MG63 (cell line): ENCODE measurements around the gene SMIM14. TPM values are rescaled to one million over a fixed set of nuclear protein-coding genes. Genes with fewer than 3 reads are reported as not detected.
"Not testable (repeated sequence)": the region's sequence is repeated elsewhere in the genome, so short reads cannot be mapped to it uniquely, and the experiment has no call there.

Source experiments
- DNase-seq: peaks from one replicate; pipeline ENCODE4 v3.0.0-alpha.2; 2020
- H3K27me3 ChIP-seq: fragments of 250-450 bp; sonication (Bioruptor Pico); 2 replicates; pipeline ENCODE4 v1.5.1; 2020; ENCODE audit warnings: mild to moderate bottlenecking, moderate library complexity
- H3K36me3 ChIP-seq: fragments of 250-450 bp; sonication (Bioruptor Pico); 2 replicates; pipeline ENCODE4 v1.5.1; 2020; ENCODE audit warnings: mild to moderate bottlenecking, moderate library complexity
- H3K4me3 ChIP-seq: fragments of 250-450 bp; sonication (Bioruptor Pico); 2 replicates; pipeline ENCODE4 v1.5.1; 2020; ENCODE audit warnings: mild to moderate bottlenecking, moderate library complexity
- H3K9me3 ChIP-seq: fragments of 250-450 bp; sonication (Bioruptor Pico); 2 replicates; pipeline ENCODE4 v1.5.1; 2020; ENCODE audit warnings: mild to moderate bottlenecking, moderate library complexity
- total RNA-seq: library from RNA; depleted of rRNA; stranded (reverse); fragments of >200 nt; shearing (Covaris generic); gene quantifications from 2 replicates; pipeline ENCODE4 v1.2.3, GENCODE V29; 2014; ENCODE audit warnings: low replicate concordance

SMIM14 gene
- total RNA-seq, 1 experiment from 2014 or later: 19.5 TPM

- no peaks in the 10 kb centered on the region for H3K9me3 ChIP-seq
- H3K36me3 ChIP-seq: no peaks in the 10 kb centered on the region
- no peaks in the 10 kb centered on the region for H3K27me3 ChIP-seq
- DNase-seq: no peak
- no peak overlapping the region for H3K4me3 ChIP-seq
Measured at GRCh38 chr4:39568805-39569204, 69.9 kb downstream of the SMIM14 start.

DNA sequence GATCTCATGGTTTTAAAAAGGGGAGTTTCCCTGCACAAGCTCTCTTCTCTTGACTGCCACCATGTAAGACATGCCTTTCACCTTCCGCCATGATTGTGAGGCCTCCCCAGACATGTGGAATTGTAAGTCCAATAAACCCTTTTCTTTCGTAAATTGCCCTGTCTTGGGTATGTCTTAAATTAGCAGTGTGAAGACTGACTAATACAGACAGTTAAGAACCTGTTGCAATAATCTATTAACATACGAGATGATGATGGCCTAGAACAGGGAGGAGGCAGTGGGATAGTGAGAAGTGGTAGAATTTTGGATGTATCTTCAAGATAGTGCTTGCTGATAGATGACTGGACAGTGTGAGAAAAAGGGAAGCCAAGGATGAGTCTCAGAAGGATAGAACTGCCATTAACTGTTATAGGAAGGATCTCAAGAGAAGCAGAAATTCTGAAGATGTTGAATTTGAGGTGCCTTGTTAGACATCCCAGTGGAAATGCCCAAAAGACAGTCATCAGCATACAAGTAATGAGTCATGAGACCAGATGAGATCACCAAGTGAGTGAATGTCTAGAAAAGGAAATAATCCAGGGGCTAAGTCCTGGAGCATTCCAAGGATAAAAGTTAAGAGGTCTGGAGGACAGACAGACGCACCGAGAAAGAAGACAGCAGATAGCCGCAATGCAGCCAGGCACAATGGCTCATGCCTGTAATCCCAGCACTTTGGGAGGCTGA, 72.6 kb downstream of the SMIM14 start:
- Histone ChIP-seq H3K36me3 (no peaks in the 10 kb centered on the region), H3K27me3 (no peaks in the 10 kb centered on the region), H3K4me3 (no peak overlapping the region), H3K9me3 (no peaks in the 10 kb centered on the region)
- DNase-seq: no peak

- H3K4me3 ChIP-seq: no peak overlapping the region
- no peaks in the 10 kb centered on the region for H3K27me3 ChIP-seq
- DNase-seq: no peak
- no peaks in the 10 kb centered on the region for H3K36me3 ChIP-seq
- no peaks in the 10 kb centered on the region for H3K9me3 ChIP-seq
Measured at GRCh38 chr4:39563346-39563847, 75.3 kb downstream of the SMIM14 start.

DNA sequence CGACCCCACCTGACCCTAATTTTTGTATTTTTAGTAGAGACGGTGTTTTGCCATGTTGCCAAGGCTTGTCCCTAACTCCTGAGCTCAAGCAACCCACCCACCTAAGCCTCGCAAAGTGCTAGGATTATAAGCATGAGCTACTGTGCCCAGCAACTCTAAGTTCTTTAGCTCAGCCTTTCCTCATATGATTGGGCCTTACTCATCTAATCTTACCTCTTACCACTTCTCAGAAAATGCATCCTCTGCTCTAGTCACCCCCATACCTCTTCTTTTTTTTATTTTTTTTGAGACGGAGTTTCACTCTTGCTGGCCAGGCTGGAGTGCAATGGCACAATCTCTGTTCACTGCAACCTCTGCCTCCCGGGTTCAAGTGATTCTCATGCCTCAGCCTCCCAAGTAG, 75.9 kb downstream of the SMIM14 start:
- Histone ChIP-seq H3K9me3 (no peaks in the 10 kb centered on the region), H3K36me3 (no peaks in the 10 kb centered on the region), H3K27me3 (no peaks in the 10 kb centered on the region), H3K4me3 (no peak overlapping the region)
- no peak for DNase-seq

GRCh38 chr4:39559626-39560025, 79.0 kb downstream of the SMIM14 start:
- H3K4me3 ChIP-seq: no peak overlapping the region
- H3K36me3 ChIP-seq: no peaks in the 10 kb centered on the region
- no peaks in the 10 kb centered on the region for H3K27me3 ChIP-seq
- no peaks in the 10 kb centered on the region for H3K9me3 ChIP-seq
- DNase-seq: peak; percentile 35

DNA sequence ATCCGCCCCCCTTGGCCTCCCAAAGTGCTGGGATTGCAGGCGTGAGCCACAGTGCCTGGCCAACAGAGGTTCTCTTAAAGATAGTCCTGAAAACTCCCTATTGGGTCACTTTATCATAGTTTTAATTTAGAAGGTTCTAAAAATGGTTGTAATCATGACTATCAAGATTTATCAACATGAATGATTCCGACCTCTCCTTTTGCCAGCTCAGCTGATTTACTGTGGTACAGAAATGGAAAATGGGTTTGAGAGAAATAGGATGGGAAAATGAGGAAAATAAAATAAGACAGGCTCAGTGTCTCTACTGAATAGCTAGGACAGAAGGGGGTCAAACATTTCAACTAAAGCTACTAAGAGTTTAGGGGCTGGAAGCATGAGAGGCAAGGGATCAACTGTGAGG, 83.2 kb downstream of the SMIM14 start:
- no peaks in the 10 kb centered on the region for H3K9me3 ChIP-seq
- DNase-seq: no peak
- H3K36me3 ChIP-seq: no peaks in the 10 kb centered on the region
- no peak overlapping the region for H3K4me3 ChIP-seq
- H3K27me3 ChIP-seq: no peaks in the 10 kb centered on the region

- no peaks in the 10 kb centered on the region for H3K9me3 ChIP-seq
- no peaks in the 10 kb centered on the region for H3K27me3 ChIP-seq
- DNase-seq: no peak
- H3K4me3 ChIP-seq: no peak overlapping the region
- H3K36me3 ChIP-seq: no peaks in the 10 kb centered on the region
Measured at GRCh38 chr4:39548425-39549067, 90.1 kb downstream of the SMIM14 start.

GRCh38 chr4:39544580-39545315, 93.9 kb downstream of the SMIM14 start:
- Histone ChIP-seq H3K36me3 (no peaks in the 10 kb centered on the region), H3K27me3 (no peaks in the 10 kb centered on the region), H3K4me3 (no peak overlapping the region), H3K9me3 (no peaks in the 10 kb centered on the region)
- no peak for DNase-seq

DNA sequence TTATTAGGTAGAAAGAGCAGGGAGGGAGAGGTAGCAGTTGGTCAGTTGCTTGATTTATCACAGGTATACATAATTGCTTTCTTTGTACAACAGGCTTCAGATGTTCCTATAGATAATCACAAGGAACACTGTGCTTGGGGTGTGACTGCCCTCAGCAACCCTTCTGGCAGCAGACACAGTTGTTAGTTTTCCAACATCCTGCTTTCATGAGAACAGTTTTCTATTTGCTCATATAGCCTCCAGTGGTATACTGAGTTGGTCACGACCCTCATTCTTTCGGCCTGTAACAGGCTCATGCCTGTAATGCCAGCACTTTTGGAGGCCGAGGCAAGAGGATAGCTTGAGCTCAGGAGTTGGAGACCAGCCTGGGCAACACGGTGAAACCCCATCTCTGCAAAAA, 94.6 kb downstream of the SMIM14 start:
- not testable (repeated sequence) for H3K9me3 ChIP-seq, H3K36me3 ChIP-seq, H3K27me3 ChIP-seq, DNase-seq, H3K4me3 ChIP-seq

GRCh38 chr4:39543034-39543433, 95.6 kb downstream of the SMIM14 start:
- H3K36me3 ChIP-seq: no peaks in the 10 kb centered on the region
- H3K27me3 ChIP-seq: no peaks in the 10 kb centered on the region
- H3K9me3 ChIP-seq: peaks cover 8% of the 10 kb centered on the region; the same call in 1 of the 2 replicates
- no peak overlapping the region for H3K4me3 ChIP-seq
- DNase-seq: no peak

DNA sequence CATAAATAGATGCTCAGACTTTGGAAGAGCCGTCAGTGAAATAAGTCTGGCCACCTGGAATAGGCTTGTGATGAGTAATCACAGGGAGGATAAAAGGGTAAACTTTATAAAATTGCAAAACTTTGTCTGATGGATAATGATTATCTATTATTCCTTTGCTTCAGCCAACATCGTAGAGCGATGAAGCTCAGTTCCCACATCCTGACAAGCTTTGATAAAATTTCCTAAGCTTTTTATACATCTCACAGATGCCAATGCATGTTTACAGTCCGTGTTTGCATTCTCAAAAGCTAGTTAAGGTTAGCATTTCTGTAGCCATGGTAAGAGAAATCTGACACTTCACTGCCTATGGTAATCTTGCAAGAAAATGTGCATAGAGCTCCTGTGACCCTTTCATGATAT, 96.1 kb downstream of the SMIM14 start:
- Histone ChIP-seq H3K4me3 (no peak overlapping the region), H3K9me3 (peaks cover 8% of the 10 kb centered on the region; the same call in 1 of the 2 replicates), H3K27me3 (no peaks in the 10 kb centered on the region), H3K36me3 (no peaks in the 10 kb centered on the region)
- DNase-seq: no peak

DNA sequence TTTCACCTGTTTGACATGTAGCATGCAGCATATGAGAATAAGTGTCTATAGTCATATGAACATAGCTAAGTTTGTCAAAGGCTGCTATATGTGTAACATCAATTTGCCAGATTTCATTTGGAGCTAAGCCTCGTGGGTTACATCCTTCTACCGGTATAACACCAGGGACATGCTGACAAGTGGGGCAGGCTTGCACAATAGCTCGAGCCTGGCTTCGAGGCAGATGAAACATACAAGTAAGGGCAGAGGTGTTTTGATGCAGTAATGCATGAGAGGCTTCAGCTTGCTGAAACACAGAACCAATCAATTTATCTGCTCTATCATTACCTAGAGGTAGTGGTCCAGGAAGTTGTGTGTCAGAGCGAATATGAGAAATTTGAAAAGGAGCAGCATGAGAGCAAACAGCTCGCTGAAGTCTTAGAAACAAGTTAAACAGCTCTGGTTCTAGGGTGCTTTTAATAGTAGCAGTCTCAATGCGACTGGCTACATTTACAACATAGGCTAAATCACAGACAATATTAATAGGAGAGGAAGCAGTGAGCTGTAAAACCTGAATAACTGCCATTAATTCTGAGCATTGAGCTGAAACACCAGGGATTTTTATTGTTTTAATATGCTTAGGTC, 96.6 kb downstream of the SMIM14 start:
- Histone ChIP-seq H3K4me3 (no peak overlapping the region), H3K27me3 (no peaks in the 10 kb centered on the region), H3K9me3 (peaks cover 8% of the 10 kb centered on the region; the same call in 1 of the 2 replicates), H3K36me3 (no peaks in the 10 kb centered on the region)
- no peak for DNase-seq

GRCh38 chr4:39539089-39539611, 99.5 kb downstream of the SMIM14 start:
- Histone ChIP-seq H3K4me3 (no peak overlapping the region), H3K9me3 (peaks cover 8% of the 10 kb centered on the region; the same call in 1 of the 2 replicates), H3K27me3 (no peaks in the 10 kb centered on the region), H3K36me3 (no peaks in the 10 kb centered on the region)
- no peak for DNase-seq

DNA sequence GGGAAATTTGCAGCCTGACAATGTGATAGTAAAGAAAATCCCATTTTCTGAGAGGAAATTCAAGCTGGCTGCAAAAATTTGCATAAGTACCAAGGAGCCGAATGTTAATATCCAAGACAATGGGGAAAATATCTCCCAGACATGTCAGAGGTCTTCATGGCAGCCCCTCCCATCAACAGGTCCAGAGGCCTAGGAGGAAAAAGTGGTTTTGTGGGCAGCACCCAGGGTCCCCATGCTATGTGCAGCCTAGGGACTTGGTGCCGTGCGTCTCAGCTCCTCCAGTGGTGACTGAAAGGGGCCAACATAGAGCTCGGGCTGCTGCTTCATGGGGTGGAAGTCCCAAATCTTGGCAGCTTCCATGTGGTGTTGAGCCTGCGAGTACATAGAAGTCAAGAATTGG, 105.1 kb downstream of the SMIM14 start:
- no peak overlapping the region for H3K4me3 ChIP-seq
- DNase-seq: no peak
- H3K9me3 ChIP-seq: peaks cover 8% of the 10 kb centered on the region
- H3K27me3 ChIP-seq: no peaks in the 10 kb centered on the region
- H3K36me3 ChIP-seq: no peaks in the 10 kb centered on the region

DNA sequence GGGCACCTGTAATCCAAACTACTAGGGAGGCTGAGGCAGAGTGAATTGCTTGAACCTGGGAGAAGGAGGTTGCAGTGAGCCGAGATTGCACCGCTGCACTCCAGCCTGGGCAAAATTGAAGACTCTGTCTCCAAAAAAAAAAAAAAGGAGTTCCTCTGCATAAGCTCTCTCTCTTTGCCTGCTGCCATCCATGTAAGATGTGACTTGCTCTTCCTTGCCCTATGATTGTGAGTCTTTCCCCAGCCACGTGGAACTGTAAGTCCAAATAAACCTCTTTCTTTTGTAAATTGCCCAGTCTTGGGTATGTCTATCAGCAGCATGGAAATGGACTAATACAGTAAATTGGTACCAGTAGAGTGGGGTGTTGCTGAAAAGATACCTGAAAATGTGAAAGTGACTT, 106.4 kb downstream of the SMIM14 start:
- not testable (repeated sequence) for H3K27me3 ChIP-seq, H3K36me3 ChIP-seq, H3K4me3 ChIP-seq, DNase-seq, H3K9me3 ChIP-seq

- no peaks in the 10 kb centered on the region for H3K36me3 ChIP-seq
- DNase-seq: no peak
- no peak overlapping the region for H3K4me3 ChIP-seq
- H3K27me3 ChIP-seq: no peaks in the 10 kb centered on the region
- peaks cover 2% of the 10 kb centered on the region; the same call in 1 of the 2 replicates for H3K9me3 ChIP-seq
Measured at GRCh38 chr4:39530682-39531081, 108.0 kb downstream of the SMIM14 start.

- Histone ChIP-seq H3K27me3 (no peaks in the 10 kb centered on the region), H3K9me3 (peaks cover 2% of the 10 kb centered on the region; the same call in 1 of the 2 replicates), H3K4me3 (no peak overlapping the region)
Measured at GRCh38 chr4:39529534-39529933, 109.1 kb downstream of the SMIM14 start.

More at GRCh38 chr4:39529534-39529933, 109.1 kb downstream of the SMIM14 start:
- H3K36me3 ChIP-seq: peaks cover 2% of the 10 kb centered on the region; the same call in 1 of the 2 replicates
- no peak for DNase-seq
